Activated naive CD8-positive, alpha-beta T cell treated with anti-CD3 and anti-CD28 coated beads for 36 hours (primary cell): ENCODE results near the gene GFRA1. TPM values are rescaled to one million over a fixed set of nuclear protein-coding genes. Genes with fewer than 3 reads are reported as not detected.

Source experiments
- DNase-seq: peaks from one replicate; pipeline ENCODE4 v3.0.0; 2021
- H3K27ac Mint-ChIP-seq: one replicate; pipeline ENCODE4 v1.8.0; 2022; ENCODE audit warnings: mild to moderate bottlenecking, moderate library complexity, mixed read lengths
- H3K27me3 Mint-ChIP-seq: one replicate; pipeline ENCODE4 v1.8.0; 2022; ENCODE audit warnings: mild to moderate bottlenecking, mixed read lengths
- H3K36me3 Mint-ChIP-seq: one replicate; pipeline ENCODE4 v1.8.0; 2021; ENCODE audit warnings: mild to moderate bottlenecking, mixed read lengths
- H3K4me1 Mint-ChIP-seq: one replicate; pipeline ENCODE4 v1.8.0; 2021; ENCODE audit warnings: mixed read lengths
- H3K4me3 Mint-ChIP-seq: one replicate; pipeline ENCODE4 v1.8.0; 2022; ENCODE audit warnings: mild to moderate bottlenecking, moderate library complexity, mixed read lengths
- H3K9me3 Mint-ChIP-seq: one replicate; pipeline ENCODE4 v1.8.0; 2022; ENCODE audit warnings: mixed read lengths
- total RNA-seq, 2 experiments: library from RNA; stranded (reverse); gene quantifications; one replicate each; pipeline ENCODE4 v1.2.3, GENCODE V29; 2021

The GFRA1 gene
- total RNA-seq, 2 experiments from 2014 or later: not detected

- Mint-ChIP-seq H3K36me3 (no peaks in the 10 kb centered on the region), H3K4me1 (no peaks in the 10 kb centered on the region), H3K27me3 (peaks cover 3% of the 10 kb centered on the region), H3K4me3 (no peak overlapping the region), H3K9me3 (no peaks in the 10 kb centered on the region), H3K27ac (no peak overlapping the region)
- DNase-seq: no peak
These were observed 33.8 kb downstream of the GFRA1 start for GRCh38 chr10:116239229-116239628.

GRCh38 chr10:116237970-116238369, 35.0 kb downstream of the GFRA1 start:
- no peaks in the 10 kb centered on the region for H3K4me1 Mint-ChIP-seq
- H3K27me3 Mint-ChIP-seq: peaks cover 3% of the 10 kb centered on the region
- H3K27ac Mint-ChIP-seq: no peak overlapping the region
- no peaks in the 10 kb centered on the region for H3K36me3 Mint-ChIP-seq
- H3K9me3 Mint-ChIP-seq: no peaks in the 10 kb centered on the region
- no peak for DNase-seq
- H3K4me3 Mint-ChIP-seq: no peak overlapping the region

GRCh38 chr10:116237260-116237659, 35.7 kb downstream of the GFRA1 start:
- Mint-ChIP-seq H3K4me3 (no peak overlapping the region), H3K36me3 (no peaks in the 10 kb centered on the region)

GRCh38 chr10:116233230-116233629, 39.8 kb downstream of the GFRA1 start:
- H3K27me3 Mint-ChIP-seq: peaks cover 3% of the 10 kb centered on the region
- no peaks in the 10 kb centered on the region for H3K4me1 Mint-ChIP-seq
- no peak overlapping the region for H3K27ac Mint-ChIP-seq
- H3K9me3 Mint-ChIP-seq: no peaks in the 10 kb centered on the region
- H3K36me3 Mint-ChIP-seq: no peaks in the 10 kb centered on the region
- H3K4me3 Mint-ChIP-seq: no peak overlapping the region
- DNase-seq: no peak

More at GRCh38 chr10:116237260-116237659, 35.7 kb downstream of the GFRA1 start:
- Mint-ChIP-seq H3K9me3 (no peaks in the 10 kb centered on the region), H3K4me1 (no peaks in the 10 kb centered on the region), H3K27me3 (peaks cover 3% of the 10 kb centered on the region), H3K27ac (no peak overlapping the region)
- DNase-seq: no peak

GRCh38 chr10:116232613-116233012, 40.4 kb downstream of the GFRA1 start:
- no peaks in the 10 kb centered on the region for H3K4me1 Mint-ChIP-seq
- no peak overlapping the region for H3K27ac Mint-ChIP-seq
- H3K27me3 Mint-ChIP-seq: peaks cover 3% of the 10 kb centered on the region
- no peaks in the 10 kb centered on the region for H3K36me3 Mint-ChIP-seq
- H3K9me3 Mint-ChIP-seq: no peaks in the 10 kb centered on the region
- DNase-seq: no peak
- H3K4me3 Mint-ChIP-seq: no peak overlapping the region

- Mint-ChIP-seq H3K27me3 (no peaks in the 10 kb centered on the region), H3K36me3 (no peaks in the 10 kb centered on the region), H3K4me1 (no peaks in the 10 kb centered on the region), H3K4me3 (no peak overlapping the region), H3K27ac (no peak overlapping the region), H3K9me3 (no peaks in the 10 kb centered on the region)
- DNase-seq: no peak
These were observed 46.2 kb downstream of the GFRA1 start for GRCh38 chr10:116226766-116227165.

- H3K36me3 Mint-ChIP-seq: no peaks in the 10 kb centered on the region
- no peak overlapping the region for H3K27ac Mint-ChIP-seq
- no peaks in the 10 kb centered on the region for H3K9me3 Mint-ChIP-seq
- H3K27me3 Mint-ChIP-seq: no peaks in the 10 kb centered on the region
- no peaks in the 10 kb centered on the region for H3K4me1 Mint-ChIP-seq
- no peak overlapping the region for H3K4me3 Mint-ChIP-seq
- DNase-seq: no peak
These were observed 47.0 kb downstream of the GFRA1 start for GRCh38 chr10:116226053-116226452.

GRCh38 chr10:116223289-116223688, 49.7 kb downstream of the GFRA1 start:
- H3K36me3 Mint-ChIP-seq: no peaks in the 10 kb centered on the region
- no peaks in the 10 kb centered on the region for H3K9me3 Mint-ChIP-seq
- no peak for DNase-seq
- H3K27ac Mint-ChIP-seq: no peak overlapping the region
- H3K27me3 Mint-ChIP-seq: no peaks in the 10 kb centered on the region
- no peaks in the 10 kb centered on the region for H3K4me1 Mint-ChIP-seq
- H3K4me3 Mint-ChIP-seq: no peak overlapping the region

GRCh38 chr10:116221053-116221452, 52.0 kb downstream of the GFRA1 start:
- no peak for DNase-seq
- no peak overlapping the region for H3K4me3 Mint-ChIP-seq
- no peaks in the 10 kb centered on the region for H3K36me3 Mint-ChIP-seq
- H3K27me3 Mint-ChIP-seq: no peaks in the 10 kb centered on the region
- no peaks in the 10 kb centered on the region for H3K9me3 Mint-ChIP-seq
- H3K4me1 Mint-ChIP-seq: no peaks in the 10 kb centered on the region
- no peak overlapping the region for H3K27ac Mint-ChIP-seq

GRCh38 chr10:116216676-116217075, 56.3 kb downstream of the GFRA1 start:
- Mint-ChIP-seq H3K4me3 (no peak overlapping the region), H3K27me3 (no peaks in the 10 kb centered on the region), H3K4me1 (no peaks in the 10 kb centered on the region), H3K36me3 (no peaks in the 10 kb centered on the region), H3K27ac (no peak overlapping the region), H3K9me3 (no peaks in the 10 kb centered on the region)
- no peak for DNase-seq

GRCh38 chr10:116215651-116216050, 57.4 kb downstream of the GFRA1 start:
- DNase-seq: no peak
- H3K36me3 Mint-ChIP-seq: no peaks in the 10 kb centered on the region
- no peaks in the 10 kb centered on the region for H3K27me3 Mint-ChIP-seq
- H3K4me1 Mint-ChIP-seq: no peaks in the 10 kb centered on the region
- H3K4me3 Mint-ChIP-seq: no peak overlapping the region
- no peaks in the 10 kb centered on the region for H3K9me3 Mint-ChIP-seq
- H3K27ac Mint-ChIP-seq: no peak overlapping the region

- Mint-ChIP-seq H3K4me3 (no peak overlapping the region), H3K9me3 (no peaks in the 10 kb centered on the region), H3K27ac (no peak overlapping the region), H3K27me3 (no peaks in the 10 kb centered on the region), H3K4me1 (no peaks in the 10 kb centered on the region), H3K36me3 (no peaks in the 10 kb centered on the region)
- no peak for DNase-seq
These were observed 61.3 kb downstream of the GFRA1 start for GRCh38 chr10:116211682-116212081.

- Mint-ChIP-seq H3K4me1 (no peaks in the 10 kb centered on the region), H3K9me3 (no peaks in the 10 kb centered on the region), H3K27ac (no peak overlapping the region), H3K27me3 (no peaks in the 10 kb centered on the region), H3K4me3 (no peak overlapping the region), H3K36me3 (no peaks in the 10 kb centered on the region)
- no peak for DNase-seq
These were observed 62.2 kb downstream of the GFRA1 start for GRCh38 chr10:116210588-116211346.

- Mint-ChIP-seq H3K27ac (no peak overlapping the region), H3K9me3 (no peaks in the 10 kb centered on the region), H3K4me1 (no peaks in the 10 kb centered on the region), H3K36me3 (no peaks in the 10 kb centered on the region), H3K4me3 (no peak overlapping the region), H3K27me3 (no peaks in the 10 kb centered on the region)
- no peak for DNase-seq
These were observed 63.2 kb downstream of the GFRA1 start for GRCh38 chr10:116209781-116210180.

- no peaks in the 10 kb centered on the region for H3K27me3 Mint-ChIP-seq
- no peaks in the 10 kb centered on the region for H3K4me1 Mint-ChIP-seq
- no peaks in the 10 kb centered on the region for H3K9me3 Mint-ChIP-seq
- H3K27ac Mint-ChIP-seq: no peak overlapping the region
- no peaks in the 10 kb centered on the region for H3K36me3 Mint-ChIP-seq
- no peak for DNase-seq
- H3K4me3 Mint-ChIP-seq: no peak overlapping the region
These were observed 63.9 kb downstream of the GFRA1 start for GRCh38 chr10:116208956-116209567.

- Mint-ChIP-seq H3K9me3 (no peaks in the 10 kb centered on the region), H3K27ac (no peak overlapping the region), H3K27me3 (peaks cover 5% of the 10 kb centered on the region), H3K36me3 (no peaks in the 10 kb centered on the region), H3K4me3 (no peak overlapping the region), H3K4me1 (no peaks in the 10 kb centered on the region)
- DNase-seq: no peak
These were observed 65.3 kb downstream of the GFRA1 start for GRCh38 chr10:116207690-116208089.
